Right renal pelvis (tissue), 4 donors: ENCODE data around the gene DALRD3. TPM values are rescaled to one million over a fixed set of nuclear protein-coding genes. Genes with fewer than 3 reads are reported as not detected.

ENCODE experiments used
- DNase-seq, 4 donors: peaks; one replicate each; pipeline ENCODE4 v3.0.0-alpha.2; 2013; ENCODE audit warnings: low read depth in 4 of 4, low spot score in 3 of 4, missing footprints in 1 of 4
- polyA plus RNA-seq, 4 donors: library from polyadenylated mRNA; unstranded; fragments of 120-200 nt; gene quantifications; one replicate each; pipeline ENCODE4 v1.2.1, GENCODE V29; 2013; ENCODE audit not compliant: insufficient read length in 4 of 4

The DALRD3 gene
- polyA plus RNA-seq = 10 to 100 TPM; 68.5 to 79.5 (median 71.9) TPM

DNA sequence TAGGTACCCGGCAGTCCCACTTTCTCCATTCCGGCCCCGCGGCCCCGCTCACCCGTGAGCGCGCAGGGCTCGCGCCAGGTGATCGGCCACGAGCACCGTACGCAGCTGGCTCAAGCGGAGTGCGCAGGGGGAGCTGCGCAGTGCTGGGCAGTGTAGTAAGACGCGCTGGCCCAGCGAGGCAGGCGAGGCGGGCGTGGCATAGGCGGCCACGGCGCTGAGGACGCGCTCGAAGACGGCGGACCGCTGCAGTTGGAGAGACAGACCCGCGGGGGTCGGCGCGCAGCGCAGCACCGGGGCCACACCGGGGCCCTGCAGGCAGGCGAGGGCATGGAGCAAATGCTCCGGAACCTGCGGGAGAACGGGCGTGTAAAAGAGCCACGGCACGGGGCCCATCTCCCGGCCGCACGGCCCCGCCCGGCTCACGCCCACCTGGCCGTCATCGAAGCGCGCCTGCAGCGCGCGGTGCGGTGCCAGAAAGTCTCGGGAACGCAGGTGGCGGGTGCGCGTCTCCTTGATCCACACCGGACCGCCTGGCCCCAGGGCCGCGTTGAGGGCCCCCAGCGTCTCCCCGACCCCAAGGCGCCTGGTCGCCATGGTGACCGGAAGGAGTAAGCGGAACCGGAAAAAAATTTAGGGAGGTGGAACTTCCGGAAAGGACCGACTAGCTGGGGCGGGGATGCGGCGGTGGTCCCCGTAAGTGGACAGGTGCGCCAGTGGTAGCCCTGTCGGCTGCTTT, at the start of gene DALRD3:
TSS of gene DALRD3 (minus strand) at position 610 of the 736 bp plus-strand sequence. CDS start at position 594, 16 bp downstream.
- no peak for DNase-seq

DNA sequence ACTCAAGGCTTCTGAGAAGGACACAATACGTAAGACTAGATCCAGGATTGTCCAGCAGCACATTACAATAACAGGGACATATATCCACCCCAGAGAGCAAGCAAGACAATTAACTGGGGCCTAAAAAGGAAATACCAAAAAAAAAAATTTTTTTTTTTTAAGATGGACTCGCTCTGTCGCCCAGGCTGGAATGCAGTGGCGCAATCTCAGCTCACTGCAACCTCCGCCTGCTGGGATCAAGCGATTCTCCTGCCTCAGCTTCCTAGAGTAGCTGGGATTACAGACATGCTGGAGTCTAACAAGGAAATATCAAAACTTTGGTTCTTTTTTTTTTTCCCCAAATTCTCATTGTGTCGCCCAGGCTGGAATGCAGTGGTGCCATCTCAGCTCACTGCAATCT, 39.6 kb upstream of the DALRD3 start:
- DNase-seq = no peak

GRCh38 chr3:49057268-49057667, 38.9 kb upstream of the DALRD3 start:
- no peak for DNase-seq

DNA sequence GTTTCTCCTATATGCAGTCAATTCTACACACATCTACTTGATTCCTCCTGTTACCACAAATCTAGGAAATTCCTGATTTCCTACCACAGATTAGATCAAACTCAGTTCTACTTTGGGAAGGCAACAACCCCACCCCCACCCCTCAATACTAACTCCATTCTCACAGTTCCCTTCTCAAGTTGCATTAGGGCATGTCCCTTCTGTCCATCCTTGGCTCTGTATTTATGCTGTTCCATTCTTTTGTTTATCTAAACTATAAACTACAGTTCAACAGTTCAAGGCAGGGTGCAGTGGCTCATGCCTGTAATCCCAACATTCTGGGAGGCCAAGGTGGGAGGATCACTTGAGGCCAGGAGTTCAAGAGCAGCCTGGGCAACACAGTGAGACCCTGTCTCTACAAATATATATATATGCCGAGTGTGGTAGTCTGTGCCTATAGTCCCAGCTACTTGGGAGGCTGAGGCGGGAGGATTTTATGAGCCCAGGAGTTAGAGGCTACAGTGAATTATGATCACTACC, 36.0 kb upstream of the DALRD3 start:
- no peak for DNase-seq

- DNase-seq = no peak
Measured at GRCh38 chr3:49053543-49053942, 35.2 kb upstream of the DALRD3 start.

DNA sequence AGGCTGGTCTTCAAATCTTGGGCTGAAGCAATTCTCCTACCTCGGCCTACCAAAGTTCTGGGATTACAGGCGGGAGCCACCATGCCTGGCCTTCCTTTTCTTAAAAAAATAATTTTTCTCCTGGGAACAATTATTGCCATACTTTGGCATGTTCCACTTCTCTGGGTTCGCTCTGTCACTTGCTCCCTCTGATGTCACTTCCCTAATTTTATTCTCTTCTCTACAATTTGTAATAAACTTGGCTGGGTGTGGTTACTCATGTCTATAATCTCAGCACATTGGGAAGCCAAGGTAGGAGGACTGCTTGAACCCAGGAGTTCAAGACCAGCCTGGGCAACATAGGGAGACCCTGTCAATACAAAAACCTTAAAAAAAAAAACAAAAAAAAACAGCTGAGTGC, 16.9 kb upstream of the DALRD3 start:
- no peak for DNase-seq

- no peak for DNase-seq
Measured at GRCh38 chr3:49034650-49035049, 16.3 kb upstream of the DALRD3 start.

DNA sequence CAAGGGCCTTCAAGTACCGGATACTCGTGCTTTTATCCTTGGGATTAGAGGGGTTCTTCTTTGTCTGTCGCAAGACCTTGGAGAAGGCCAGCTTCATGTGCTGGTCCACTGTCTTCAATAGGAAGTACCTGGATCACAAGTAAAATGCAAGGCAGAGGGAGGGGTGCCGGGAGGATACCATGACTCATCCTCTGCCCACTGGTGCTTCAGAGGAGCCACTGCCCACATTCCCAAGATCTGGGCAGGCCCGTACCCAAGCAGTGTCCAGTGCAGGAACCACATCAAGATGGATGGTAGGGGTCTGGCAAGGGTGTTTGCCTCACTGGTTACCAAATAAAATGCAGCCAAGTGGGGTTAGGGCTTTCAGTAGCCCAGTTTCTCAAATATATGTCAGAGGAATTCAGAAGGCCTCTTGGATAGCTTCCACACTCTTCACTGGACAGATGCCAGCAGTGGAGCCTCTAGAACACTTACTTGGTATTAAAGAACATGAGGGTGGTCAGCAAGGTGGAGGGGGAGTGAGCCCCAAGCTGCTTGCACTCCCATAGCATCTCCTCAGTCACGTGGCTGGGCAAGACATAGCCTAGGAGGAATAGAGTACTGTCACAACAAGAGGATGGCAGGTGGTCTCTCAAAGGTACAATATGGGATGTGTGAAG, 14.4 kb upstream of the DALRD3 start:
- no peak for DNase-seq

DNA sequence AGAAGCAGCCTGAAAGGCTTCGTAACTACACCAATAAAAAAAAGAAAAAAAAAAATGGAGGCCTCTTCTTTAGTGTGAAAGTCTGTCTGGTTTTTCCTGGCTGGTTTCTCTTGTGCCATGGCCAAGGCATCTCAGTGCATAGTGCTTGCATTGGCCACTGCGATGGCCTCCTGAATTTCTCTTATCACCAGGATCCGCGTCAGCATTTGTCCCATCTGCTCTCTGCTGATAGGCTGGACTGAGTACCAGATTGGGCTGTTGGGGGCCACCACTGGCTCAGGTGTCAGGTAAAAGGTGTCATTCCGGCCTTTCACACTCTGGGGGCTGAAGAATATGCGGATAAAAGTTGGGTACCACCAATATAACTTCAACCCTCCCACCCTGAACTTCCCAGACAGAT, 11.9 kb upstream of the DALRD3 start:
- DNase-seq = no peak

- DNase-seq = no peak
Measured at GRCh38 chr3:49029563-49029884, 11.1 kb upstream of the DALRD3 start.

DNA sequence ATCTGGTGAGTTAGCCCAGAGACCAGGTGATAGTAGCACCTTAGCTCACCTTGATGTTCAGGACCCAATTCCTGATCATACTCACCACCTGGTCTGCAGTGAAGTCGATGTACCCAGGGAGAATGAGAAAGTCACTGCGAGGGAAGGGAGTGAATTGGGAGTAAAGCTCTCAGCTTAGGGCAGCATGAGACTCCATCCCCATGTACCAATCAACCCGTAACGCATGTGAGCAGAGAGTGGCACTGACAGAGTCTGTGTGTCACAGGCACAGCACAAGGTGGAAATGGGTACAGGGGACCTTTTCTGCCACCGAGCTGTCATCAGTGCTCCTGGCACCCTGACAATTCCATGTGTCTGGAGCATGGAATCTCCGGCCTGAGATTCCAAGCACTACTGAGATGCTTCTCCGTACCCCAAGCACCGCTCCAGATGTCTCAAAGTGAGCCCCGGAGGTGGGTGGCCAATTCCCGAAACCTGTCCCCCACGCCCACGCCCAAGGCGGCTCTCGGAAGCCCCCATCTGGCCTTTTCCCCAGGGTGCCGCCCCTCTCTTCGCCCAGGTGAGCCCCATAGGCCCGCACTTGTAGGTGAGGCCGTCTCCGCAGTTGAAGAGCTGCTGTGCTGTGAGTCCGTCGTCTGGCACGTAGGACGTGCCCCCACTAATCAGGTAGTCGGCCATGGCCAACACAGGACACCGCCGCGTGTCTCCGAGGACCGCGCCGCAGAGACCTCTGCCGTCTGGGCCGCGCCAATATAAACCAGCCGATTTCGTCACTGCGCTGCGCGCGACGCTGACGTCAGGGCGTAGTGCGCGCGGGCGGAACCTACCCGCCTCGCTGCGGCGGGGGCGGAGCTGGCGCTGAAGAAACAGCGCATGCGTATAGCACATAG, 10.5 kb upstream of the DALRD3 start, which contains the start of gene IMPDH2:
TSS of gene IMPDH2 (minus strand) at position 726 of the 890 bp plus-strand sequence. CDS start at position 678, 48 bp downstream.
- DNase-seq = peak; percentile 87 to 97 (median 88)

GRCh38 chr3:49028298-49028672, 9.9 kb upstream of the DALRD3 start:
- DNase-seq = no peak

DNA sequence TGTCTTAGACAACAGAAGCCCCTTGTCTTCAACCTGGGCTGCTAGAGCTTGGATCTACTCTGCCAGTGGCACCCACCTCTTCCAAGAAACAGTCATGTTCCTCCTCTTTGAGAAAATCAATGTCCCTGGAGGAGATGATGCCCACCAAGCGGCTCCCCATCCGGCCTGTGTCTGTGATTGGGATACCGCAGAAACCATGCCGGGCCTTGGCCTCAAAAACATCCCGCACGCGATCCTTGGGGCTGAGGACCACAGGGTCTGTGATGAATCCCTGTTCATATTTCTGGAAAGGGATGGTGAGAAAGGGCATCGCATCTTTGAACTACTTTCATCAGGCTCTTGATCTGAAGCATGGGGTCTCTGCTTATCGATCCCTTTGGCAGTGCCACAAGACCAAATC, 9.3 kb upstream of the DALRD3 start:
- DNase-seq = no peak

- no peak for DNase-seq
Measured at GRCh38 chr3:49026536-49026935, 8.2 kb upstream of the DALRD3 start.

- DNase-seq = no peak
Measured at GRCh38 chr3:49025793-49026520, 7.6 kb upstream of the DALRD3 start.

GRCh38 chr3:49025005-49025792, 6.8 kb upstream of the DALRD3 start:
- DNase-seq = no peak

DNA sequence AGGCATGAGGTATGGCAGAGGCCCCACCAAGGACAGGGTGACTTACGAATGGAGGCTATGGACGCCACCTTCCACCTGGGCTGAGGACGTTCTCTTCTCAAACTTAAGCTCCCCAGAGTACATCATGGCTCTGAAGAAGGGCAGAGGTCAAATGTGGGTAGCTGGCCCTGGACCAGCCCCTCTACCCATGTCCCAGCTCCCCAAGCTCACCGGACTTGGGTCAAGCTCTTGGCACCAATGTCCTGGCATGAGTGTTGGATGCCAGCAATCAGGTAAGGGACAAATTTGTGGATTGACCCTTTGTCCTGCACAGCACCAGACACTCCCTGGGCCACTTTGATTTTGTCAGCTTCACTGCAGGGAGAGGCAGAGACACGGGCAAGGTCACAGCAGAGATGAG, 6.1 kb upstream of the DALRD3 start:
- no peak for DNase-seq

- no peak for DNase-seq
Measured at GRCh38 chr3:49023775-49024174, 5.4 kb upstream of the DALRD3 start.

- no peak for DNase-seq
Measured at GRCh38 chr3:49022688-49023171, 4.3 kb upstream of the DALRD3 start.
